ENCODE data around the gene MGARP.
"Not testable (repeated sequence)": the region's sequence is repeated elsewhere in the genome, so short reads cannot be mapped to it uniquely, and the experiment has no call there.

MGARP gene

DNA sequence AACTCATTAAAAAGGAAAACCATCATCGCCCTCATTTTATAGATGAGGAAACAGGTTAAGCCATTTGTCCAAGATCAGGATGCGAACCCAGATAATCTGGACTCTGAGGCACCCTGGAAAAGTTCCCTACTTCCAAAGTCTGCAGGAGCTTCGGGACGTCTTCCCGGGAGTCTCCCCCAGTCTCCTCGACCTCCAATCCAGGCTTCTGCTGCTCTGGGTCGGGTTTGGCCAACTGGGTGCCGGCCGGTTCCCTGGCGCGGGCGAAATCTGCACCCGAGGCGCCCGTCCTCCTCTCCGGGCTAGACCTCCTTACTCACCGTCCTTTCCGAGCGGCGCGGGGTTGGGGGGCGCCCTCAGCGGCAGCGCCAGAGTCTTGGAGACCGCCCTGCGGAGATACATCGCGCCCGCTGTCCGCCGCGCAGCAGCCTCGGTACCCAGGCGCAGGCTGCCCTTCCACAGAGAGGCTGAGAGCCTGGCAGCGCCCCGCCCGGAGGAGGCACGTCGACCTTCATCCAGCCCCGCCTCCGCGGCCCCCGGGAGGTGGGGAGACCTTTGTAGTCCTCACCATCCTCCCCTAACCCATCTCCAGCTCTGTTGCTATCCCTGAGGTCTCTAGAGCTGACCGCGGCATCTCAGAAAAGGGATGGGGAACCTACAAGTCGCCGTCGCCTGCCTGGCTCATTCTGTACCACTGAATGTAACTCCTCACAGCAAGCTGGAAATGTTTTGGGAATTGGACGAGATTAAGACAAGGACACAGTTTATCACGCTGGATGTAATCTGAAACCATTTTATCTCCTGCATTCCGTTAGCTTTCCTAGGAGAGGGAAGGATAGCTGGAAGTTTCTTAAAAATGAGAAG lies at the start of gene MGARP:
Gene MGARP (minus strand): TSS at position 466 of the 861 bp plus-strand sequence. CDS start 67 bp downstream, at position 399.
- DNase-seq = no peak

DNA sequence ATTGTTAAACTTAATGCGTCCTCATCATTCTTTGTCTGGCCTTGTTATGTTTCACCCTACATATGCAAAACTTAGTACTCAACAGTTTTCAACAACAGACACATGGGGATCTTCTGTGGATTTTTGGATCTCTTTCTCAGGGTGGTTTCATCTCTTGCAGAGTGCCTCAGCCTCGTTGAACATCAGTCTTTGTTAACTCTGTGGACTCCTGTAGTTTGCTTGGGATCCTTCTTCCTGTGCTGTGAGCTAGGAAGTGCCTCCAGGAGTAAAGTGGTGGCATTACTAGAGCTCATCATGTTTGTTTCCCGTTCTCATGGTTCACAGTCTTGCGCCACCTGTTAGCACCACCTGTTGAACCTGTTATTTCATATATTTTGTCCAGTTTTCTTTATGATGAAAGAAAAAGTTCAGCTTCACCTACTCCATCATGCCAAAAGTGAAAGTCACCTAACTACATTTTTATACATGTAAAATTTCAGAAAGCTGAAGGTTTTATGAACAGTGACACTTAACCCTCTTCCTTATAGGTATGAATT lies 49.7 kb upstream of the MGARP start:
- DNase-seq = no peak

DNA sequence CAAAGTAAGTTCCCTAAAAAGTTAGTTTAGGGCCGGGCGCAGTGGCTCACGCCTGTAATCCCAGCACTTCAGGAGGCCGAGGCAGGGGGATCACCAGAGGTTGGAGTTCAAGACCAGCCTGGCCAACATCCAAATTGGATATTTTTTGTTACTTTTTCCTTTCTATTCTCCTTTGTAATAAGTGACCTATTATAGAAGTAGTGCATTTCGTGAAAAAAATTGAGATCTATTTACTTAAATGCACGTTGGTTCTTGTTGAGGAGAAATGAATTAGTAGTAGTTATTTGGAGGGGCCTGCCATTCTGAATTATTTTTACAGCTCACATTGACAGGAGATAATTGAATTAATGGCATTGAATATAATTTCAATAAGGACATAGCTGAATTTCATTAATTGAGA lies 44.6 kb upstream of the MGARP start:
- no peak for DNase-seq

DNA sequence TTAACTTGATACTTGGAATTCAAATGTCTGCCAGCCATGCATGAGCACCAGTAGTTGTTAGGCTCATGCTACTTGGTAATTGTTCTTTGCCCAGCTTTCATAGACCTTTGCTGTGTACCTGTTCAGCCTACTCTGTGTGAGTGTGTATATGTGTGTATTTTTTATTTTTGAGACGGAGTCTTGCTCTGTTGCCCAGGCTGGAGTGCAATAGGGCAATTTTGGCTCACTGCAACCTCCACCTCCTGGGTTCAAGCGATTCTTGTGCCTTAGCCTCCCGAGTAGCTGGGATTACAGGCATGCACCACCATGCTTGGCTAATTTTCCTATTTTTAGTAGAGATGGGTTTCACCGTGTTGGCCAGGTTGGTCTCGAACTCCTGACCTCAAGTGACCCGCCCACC lies 42.5 kb upstream of the MGARP start:
- not testable (repeated sequence) for DNase-seq

DNA sequence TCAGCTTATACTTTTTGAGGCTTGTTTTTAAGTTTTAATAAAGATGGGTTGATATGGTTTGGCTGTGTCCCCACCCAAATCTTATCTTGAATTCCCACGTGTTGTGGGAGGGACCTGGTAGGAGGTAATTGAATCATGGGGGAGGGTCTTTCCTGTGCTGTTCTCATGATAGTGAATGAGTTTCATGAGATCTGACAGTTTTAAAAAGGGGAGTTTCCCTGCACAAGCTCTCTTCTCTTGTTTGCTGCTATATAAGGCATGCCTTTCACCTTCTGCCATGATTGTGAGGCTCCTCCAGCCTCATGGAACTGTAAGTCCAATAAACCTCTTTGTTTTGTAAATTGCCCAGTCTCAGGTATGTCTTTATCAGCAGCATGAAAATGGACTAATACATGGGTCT lies 42.0 kb upstream of the MGARP start:
- not testable (repeated sequence) for DNase-seq

DNA sequence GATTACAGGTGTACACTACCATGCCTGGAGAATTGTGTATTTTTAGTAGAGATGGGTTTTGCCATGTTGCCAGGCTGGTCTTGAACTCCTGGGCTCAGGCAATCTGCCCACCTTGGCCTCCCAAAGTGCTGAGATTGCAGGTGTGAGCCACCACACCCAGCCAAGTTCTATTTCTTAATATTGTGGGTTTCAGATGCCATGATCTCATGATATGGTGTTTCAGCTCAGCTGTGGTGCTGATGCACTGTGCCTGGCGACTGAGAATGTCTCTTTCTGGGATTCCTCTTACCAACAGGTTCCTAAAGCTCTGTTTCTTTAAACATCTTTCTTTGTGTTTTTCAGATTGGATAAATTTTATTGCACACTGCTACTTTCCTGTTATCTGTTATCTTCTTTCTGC lies 39.5 kb upstream of the MGARP start:
- DNase-seq = no peak

DNA sequence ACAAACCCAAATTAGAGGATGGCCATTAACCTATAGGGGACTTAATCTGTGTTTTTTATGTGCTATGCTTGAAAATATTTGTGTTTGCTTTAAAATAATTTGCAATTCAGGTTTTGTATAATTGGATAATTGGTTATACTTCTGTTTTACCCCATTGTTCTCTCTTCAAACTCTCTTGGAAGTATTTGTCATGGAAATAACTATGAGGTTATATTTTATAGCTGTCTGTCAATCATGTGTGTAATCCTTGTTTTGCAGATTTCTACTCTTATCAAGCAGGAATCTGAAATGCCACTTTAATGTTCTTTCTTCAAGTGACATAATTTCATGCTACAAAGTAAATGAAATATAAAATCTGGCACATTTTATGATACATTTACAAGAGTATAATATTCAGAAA lies 37.6 kb upstream of the MGARP start:
- no peak for DNase-seq

DNA sequence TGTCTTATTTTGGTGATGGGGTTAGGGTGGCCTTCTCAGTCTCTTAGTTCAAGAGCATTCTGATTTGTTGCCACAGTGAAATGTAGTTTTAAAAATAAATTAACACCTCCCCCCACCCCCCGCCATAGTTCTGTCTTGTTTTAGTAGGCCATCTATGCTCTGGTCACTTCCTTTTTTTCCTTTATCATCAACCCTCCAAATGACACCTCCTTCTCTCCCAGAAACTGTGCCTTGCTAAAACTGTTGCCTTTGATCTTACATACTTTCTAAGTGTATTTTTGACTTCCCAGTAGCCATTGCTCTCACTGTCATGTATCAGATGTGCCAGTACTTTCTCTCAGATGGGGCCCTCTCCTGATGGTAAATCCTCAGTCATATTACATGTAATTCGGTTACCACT lies 36.7 kb upstream of the MGARP start:
- DNase-seq = no peak

DNA sequence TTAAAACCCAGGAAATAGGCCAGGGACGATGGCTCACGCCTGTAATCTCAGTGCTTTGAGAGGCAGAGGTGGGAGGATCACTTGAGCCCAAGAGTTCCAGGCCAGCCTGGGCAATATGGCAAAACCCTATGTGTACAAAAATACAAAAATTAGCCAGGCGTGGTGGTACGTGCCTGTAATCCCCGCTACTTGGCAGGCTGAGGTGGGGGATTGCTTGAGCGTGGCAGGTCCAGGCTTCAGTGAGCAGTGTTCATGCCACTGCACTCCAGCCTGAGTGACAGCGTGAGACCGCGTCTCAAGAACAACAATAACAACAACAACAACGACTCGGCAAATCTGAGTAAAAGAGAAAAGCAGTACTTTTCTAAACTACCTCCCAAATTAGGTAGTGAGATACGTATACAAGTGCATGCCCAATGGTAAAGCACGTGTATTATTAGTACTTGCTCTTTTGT lies 35.2 kb upstream of the MGARP start:
- DNase-seq = no peak

DNA sequence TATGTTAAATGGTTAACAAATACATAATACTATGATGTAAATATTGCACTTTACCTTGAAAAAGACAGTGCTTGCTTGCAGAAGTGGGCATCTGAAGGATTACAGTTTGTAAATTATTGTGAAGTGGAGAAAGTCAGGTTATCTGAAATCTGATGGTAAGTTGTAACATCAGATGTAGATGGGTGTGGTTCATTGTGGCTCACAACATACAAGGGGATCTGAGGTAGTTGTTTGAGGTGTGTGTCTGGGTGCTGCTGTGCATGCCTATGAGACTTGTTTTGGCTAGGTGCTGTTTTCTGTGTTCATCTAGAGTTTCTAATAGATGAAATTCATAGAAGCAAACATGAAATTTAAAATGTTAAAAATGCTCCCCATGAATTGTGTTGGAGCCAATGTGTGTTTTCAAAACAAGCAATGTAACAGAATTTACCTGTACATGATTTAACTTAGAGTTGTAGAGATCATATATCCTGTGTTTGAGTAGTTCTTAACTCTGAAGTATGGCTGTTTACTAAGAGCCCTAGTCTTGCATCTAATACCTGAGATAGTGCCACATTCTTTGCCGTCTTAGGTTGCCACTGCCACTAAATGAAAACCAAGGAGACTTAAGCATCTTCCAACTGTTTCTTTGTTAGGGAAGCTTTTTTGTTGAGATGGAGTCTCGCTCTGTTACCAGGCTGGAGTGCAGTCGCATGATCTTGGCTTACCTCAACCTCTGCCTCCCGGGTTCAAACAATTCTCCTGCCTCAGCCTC lies 34.2 kb upstream of the MGARP start:
- no peak for DNase-seq

DNA sequence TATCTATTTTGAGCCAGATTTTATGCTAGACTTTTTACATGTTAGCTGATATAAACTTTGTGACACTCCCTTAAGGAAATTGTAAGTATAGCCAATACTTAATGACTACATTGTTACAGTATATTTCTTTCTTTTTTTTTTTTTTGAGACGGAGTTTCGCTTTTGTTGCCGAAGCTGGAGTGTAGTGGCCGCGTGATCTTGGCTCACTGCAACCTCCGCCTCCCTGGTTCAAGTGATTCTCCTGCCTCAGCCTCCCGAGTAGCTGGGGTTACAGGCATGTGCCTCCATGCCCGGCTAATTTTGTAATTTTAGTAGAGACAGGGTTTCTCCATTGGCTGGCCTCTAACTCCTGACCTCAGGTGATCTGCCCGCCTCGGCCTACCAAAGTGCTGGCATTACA lies 33.4 kb upstream of the MGARP start:
- DNase-seq = not testable (repeated sequence)

DNA sequence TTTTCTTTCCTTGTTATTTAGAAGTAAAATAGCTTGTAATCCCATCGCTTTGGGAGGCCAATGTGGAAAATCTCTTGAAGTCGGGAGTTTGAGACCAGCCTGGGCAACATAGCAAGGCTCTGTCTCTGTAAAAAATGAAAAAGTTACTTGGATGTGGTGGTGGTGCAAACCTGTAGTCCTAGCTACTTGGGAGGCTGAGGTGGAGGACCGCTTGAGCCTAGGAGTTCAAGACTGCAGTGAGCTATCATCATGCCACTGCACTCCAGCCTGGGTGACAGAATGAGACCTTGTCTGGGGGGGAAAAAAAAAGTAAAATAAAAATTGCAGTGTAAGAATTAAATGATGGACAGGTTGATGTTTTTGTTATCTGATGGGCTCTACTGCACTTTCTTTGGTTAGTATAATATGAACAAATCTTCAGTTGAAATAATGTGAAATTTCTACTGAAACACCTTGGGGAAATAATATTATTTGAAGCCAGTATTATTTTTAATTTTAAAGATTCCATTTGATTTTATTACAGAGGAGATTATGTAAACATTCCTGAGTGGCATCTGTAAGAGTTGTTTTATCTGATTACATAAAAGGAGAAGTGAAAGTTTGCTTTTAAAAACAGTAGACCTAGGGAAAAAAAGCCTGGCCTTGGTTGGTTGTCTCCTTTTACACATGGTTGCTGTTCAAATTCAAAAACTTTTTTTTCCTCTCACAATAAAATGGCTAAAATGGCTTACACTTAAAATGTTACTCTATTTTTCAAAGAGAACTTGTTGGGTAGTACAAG lies 32.7 kb upstream of the MGARP start:
- DNase-seq = no peak

DNA sequence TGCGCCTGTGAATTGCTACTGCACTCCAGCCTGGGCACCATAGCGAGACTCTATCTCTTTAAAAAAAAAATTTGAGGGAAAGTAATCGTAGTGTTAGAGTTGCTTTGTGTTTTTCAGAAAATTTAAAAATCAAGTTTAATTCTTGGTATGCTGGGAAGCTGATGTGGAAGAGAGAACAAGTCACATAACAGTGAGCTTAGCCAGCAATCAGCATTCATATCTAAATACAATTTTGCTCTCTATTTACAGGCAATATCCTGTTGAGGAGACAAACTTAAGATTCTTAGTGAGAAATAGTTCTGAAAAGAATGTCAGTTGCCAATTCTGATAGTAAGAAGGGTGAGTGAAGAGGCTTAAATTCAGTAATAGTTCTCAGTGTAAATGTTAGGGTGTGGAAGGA lies 31.9 kb upstream of the MGARP start:
- DNase-seq = no peak

DNA sequence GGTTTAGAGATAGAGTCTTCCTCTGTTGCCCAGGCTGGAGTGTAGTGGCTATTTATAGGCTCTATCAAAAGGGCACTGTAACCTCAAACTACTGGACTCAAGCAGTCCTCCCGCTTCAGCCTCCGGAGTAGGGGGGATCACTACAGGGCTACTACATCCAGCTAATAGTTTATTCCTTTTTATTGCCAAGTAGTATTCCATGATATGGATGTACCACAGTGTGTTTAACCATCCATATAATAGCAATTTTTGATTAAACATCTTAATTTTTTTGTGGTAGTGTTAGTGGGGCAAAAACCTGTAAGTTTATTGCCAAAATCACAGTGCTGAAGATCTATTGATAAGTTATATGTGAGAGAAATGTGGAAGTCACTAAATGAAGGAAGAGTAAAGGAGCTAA lies 24.9 kb upstream of the MGARP start:
- DNase-seq = no peak

DNA sequence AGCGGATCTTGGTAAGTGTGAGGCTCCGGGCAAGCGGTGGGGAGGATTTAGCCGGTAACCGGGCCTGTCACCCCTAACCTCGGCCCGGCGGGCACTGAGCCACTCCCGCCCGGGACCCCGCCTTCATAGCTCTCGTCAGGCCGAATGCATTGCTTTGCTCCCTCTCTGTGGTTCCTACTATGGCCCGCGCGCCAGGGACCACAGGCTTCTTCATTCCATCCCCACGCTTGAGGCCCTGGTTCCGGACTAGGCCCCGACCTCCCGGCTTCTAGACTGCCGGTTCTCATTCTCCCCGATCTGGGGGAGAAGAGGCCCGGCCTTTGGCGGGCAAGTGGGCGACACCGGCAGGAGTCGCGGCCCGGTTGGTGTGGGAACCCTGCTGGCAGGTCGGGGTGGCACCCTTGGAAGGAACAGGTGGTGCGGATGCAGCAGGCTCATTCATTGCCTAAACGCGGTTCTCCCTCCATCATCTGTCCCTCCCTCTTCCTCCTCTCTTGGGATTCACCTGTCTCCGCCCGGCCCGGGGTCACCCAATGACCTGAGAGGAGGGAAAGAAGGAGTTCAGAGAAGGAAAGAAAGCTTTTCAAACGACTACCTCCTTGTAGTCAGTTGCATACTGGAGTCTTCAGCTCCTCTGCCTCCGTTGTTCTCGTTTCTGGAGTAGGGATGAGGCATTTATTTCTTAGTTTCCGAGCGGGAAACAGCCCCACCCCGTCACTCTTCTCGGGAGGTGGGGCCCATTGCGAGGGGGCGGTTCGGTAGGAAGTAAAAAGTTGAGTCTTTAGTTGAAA lies 22.0 kb upstream of the MGARP start, which contains the start of gene NDUFC1:
Gene NDUFC1 (minus strand): TSS at position 657 of the 791 bp plus-strand sequence. CDS start 6,679 bp downstream, outside the sequence.
- peak; percentile 15 for DNase-seq

DNA sequence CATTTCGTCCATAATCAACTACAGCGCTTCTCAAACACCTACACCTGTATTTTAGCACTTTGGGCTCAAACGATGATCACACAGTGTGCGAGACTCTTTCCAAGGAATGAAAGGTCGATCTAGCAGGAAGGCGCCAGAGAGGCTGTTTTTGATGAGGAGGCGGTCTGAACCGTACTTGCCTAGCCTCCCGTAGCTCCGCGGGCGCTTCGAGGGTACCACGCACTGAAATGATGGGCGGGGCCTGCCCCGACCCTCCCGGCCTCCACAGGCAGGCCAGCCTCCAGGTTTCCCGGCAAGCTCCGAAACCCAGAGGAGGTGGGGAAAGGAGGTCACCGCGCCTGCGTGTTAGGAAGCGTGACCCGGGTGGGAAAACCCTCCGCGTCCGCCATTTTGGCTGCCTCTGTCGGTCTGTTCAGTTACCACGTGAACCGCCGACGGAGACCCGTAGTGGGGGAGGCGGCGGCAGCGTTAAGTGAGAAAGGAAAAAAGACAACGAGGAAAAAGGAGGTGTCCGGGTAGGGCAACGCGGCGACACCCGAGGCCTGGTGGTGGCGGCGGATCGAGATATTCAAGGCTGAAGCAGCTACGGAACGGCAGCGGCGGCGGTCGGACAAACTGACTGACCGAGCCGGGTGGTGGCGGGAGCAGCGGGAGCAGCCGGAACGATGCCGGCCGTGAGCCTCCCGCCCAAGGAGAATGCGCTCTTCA lies 21.2 kb upstream of the MGARP start, which contains the start of gene NAA15:
Gene NAA15 (plus strand): TSS at position 393 of the 708 bp plus-strand sequence. CDS start 273 bp downstream, at position 666.
- peak; percentile 94 for DNase-seq

DNA sequence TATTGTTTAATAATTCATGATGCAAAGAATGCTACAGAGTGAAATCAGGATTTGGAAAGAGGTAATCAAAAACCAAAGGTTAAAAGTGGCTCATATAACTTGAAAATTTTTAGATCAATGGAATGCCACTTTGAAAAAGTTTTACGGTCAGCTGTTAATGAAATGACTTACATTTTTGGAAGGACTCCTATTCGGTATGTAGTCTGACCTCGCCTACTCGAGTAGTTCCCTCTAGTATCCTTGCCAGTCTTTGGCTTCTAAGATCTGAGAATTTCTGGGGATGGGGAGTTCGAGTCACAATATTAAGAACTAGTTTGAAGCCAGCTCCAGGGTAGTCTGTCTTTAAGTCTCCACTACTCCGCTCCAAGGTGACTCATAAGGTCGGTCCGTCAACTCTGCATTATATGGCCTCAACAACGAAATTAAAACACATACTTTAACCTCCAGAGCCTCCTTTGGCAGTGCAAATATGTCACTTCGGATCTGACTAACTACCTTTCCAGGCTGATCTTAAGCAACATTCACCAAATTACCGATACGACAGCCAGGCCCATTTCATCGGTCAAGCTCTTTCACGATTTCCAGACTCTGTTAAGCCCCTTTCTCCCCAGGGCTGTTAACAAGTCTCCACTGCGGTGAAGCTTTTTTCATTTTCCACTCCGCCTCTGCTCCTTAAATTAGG lies 20.5 kb upstream of the MGARP start:
- DNase-seq = no peak

DNA sequence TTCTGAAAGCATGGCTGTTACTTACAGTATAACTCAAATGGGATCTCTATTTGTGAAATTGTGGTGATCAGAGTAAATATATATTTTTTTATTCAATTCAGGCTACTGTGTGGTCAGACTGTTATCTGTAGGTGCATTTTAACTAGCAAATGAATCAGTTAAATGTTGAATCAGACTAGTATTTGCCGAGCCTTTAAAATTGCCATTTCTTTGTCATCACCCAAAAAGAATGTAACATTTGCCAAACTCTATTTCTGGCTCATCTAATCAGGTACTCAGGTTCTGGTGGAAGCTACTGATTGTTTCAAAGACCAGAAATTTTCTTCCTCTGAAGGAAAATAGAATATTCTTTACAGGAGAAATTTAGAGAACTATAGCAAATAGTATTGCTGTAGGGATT lies 19.5 kb upstream of the MGARP start:
- no peak for DNase-seq

DNA sequence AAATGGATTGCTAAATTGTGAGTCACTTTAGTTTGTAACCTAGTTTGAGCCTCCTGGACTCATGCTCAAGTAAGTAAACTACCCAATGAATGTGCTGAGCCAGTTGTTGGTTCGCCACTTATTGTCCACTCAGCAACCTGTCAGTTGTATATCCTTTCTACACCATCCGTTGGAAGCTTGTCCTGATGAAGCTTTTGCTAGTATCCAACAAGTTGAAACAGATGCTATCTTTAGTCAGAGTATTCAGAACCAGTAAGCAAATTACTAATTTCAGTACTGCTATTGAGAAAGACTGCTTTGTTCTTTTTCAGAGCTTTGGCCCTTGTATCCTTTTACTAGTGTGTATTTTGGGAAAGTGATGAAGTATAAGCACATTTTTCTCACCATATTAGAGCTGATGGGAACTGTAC lies 17.0 kb upstream of the MGARP start:
- DNase-seq = no peak

DNA sequence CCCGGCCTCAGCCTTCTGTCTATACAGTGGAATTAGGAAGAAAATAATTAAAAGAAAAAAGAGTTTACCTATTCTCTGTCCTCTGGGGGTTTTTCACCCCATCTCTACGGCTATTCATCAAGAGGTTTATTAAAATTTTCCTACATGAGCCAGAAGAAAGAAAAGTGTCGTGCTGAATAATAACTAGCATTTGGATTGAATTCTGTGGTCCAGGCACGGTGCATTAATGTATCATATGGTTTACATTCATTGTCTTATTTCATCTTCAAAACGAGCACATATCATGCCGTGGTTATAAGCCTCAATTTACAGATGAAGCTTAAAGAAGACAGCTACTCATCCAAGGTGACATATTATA lies 15.9 kb upstream of the MGARP start:
- DNase-seq = no peak
